ENCODE measurements around the gene CCR1.

DNA sequence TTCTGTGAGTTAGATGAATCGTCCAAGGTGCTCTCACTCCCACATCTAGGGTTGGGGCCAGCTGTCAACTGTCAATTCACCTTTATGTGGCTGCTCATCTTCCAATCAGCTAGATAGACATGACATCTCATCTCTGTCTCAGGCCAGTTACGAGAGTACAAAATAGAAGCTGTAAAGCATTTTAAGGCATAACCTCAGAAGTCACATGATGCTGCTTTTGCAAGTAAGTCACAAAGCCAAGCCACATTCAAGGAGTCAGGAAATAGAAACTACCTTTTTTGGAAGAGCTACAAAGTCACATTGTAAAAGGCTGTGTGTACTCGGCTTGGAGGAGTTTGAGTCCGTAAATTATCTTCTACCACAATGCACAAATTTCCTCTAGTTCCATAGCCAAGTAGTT, 5.1 kb upstream of the CCR1 start:
- TF ChIP-seq MAFG (tag; conservative IDR thresholded peaks at IDR 0.05) (no peak), HNRNPUL1 (IDR thresholded peaks at IDR 0.05; ENCODE audit: low read length) (no peak), STAT5B (CRISPR knock-in tag; IDR thresholded peaks at IDR 0.05) (no peak), RCOR1 (IDR thresholded peaks at IDR 0.05; ENCODE audit: borderline replicate concordance in 1 of 2, low read depth in 2 of 2, low read length in 2 of 2) (no peak), TEAD4 (IDR thresholded peaks at IDR 0.05; ENCODE audit: low read length) (no peak), TEAD4 (CRISPR knock-in tag; IDR thresholded peaks at IDR 0.05; ENCODE audit: borderline replicate concordance) (no peak), EZH2 (IDR thresholded peaks at IDR 0.05; ENCODE audit: borderline replicate concordance, low read depth, low read length) (no peak)
- TF ChIP-seq, protein P1, sequence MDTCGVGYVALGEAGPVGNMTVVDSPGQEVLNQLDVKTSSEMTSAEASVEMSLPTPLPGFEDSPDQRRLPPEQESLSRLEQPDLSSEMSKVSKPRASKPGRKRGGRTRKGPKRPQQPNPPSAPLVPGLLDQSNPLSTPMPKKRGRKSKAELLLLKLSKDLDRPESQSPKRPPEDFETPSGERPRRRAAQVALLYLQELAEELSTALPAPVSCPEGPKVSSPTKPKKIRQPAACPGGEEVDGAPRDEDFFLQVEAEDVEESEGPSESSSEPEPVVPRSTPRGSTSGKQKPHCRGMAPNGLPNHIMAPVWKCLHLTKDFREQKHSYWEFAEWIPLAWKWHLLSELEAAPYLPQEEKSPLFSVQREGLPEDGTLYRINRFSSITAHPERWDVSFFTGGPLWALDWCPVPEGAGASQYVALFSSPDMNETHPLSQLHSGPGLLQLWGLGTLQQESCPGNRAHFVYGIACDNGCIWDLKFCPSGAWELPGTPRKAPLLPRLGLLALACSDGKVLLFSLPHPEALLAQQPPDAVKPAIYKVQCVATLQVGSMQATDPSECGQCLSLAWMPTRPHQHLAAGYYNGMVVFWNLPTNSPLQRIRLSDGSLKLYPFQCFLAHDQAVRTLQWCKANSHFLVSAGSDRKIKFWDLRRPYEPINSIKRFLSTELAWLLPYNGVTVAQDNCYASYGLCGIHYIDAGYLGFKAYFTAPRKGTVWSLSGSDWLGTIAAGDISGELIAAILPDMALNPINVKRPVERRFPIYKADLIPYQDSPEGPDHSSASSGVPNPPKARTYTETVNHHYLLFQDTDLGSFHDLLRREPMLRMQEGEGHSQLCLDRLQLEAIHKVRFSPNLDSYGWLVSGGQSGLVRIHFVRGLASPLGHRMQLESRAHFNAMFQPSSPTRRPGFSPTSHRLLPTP (IDR thresholded peaks at IDR 0.05; ENCODE audit: borderline replicate concordance, extremely low read depth, insufficient read length), result no peak

Data from K562 (cell line).